ENCODE results near the gene KIAA2012. TPM values are rescaled to one million over a fixed set of nuclear protein-coding genes. Genes with fewer than 3 reads are reported as not detected.
A peak's percentile ranks its signal among the peaks of the same experiment; 100 is the strongest.

Gene KIAA2012
- total RNA-seq = not detected

- ATAC-seq = no peak
These were observed at the start of gene KIAA2012 for GRCh38 chr2:202072737-202073401. Gene KIAA2012 (plus strand): TSS chr2:202073255. CDS start chr2:202073628, 373 bp downstream.

- ATAC-seq = no peak
These were observed 49.2 kb upstream of the KIAA2012 start for GRCh38 chr2:202023904-202024266.

GRCh38 chr2:202024871-202025270 lies 48.2 kb upstream of the KIAA2012 start:
- ATAC-seq = no peak

GRCh38 chr2:202025816-202026215 lies 47.2 kb upstream of the KIAA2012 start:
- no peak for ATAC-seq

GRCh38 chr2:202026507-202026906 lies 46.5 kb upstream of the KIAA2012 start:
- no peak for ATAC-seq

- no peak for ATAC-seq
These were observed 42.4 kb upstream of the KIAA2012 start for GRCh38 chr2:202030691-202031090.

- no peak for ATAC-seq
These were observed 41.7 kb upstream of the KIAA2012 start for GRCh38 chr2:202031246-202031951.

- peak; percentile 57 for ATAC-seq
These were observed 40.2 kb upstream of the KIAA2012 start for GRCh38 chr2:202032846-202033316.

GRCh38 chr2:202033317-202034248 lies 39.5 kb upstream of the KIAA2012 start, which contains the start of gene FZD7:
Gene FZD7 (plus strand): TSS chr2:202033855. CDS start chr2:202034648, 793 bp downstream.
- ATAC-seq = peak; percentile 93

- ATAC-seq = peak; percentile 30
These were observed 38.6 kb upstream of the KIAA2012 start for GRCh38 chr2:202034249-202035088.

GRCh38 chr2:202035089-202035940 lies 37.7 kb upstream of the KIAA2012 start:
- ATAC-seq = no peak

GRCh38 chr2:202035941-202036372 lies 37.1 kb upstream of the KIAA2012 start:
- ATAC-seq = no peak

GRCh38 chr2:202036601-202037037 lies 36.4 kb upstream of the KIAA2012 start:
- ATAC-seq = no peak

GRCh38 chr2:202037086-202037485 lies 36.0 kb upstream of the KIAA2012 start:
- ATAC-seq = no peak

GRCh38 chr2:202038471-202039277 lies 34.4 kb upstream of the KIAA2012 start:
- no peak for ATAC-seq

GRCh38 chr2:202039278-202040078 lies 33.6 kb upstream of the KIAA2012 start:
- no peak for ATAC-seq

GRCh38 chr2:202040079-202040844 lies 32.8 kb upstream of the KIAA2012 start:
- no peak for ATAC-seq

GRCh38 chr2:202042444-202042843 lies 30.6 kb upstream of the KIAA2012 start:
- peak; percentile 29 for ATAC-seq
